HFF-Myc (cell line): ENCODE data around the gene ADNP.

Experiments
- DNase-seq: peaks from one replicate; pipeline ENCODE4 v3.0.0-alpha.2; 2011; ENCODE audit warnings: low read depth; ENCODE audit errors: extremely low read depth
- H3K4me3 ChIP-seq: replicated peaks from 2 replicates; pipeline ENCODE4 v1.5.1; 2011; ENCODE audit warnings: low read depth, mild to moderate bottlenecking, control low read depth, low read length
- CTCF ChIP-seq: IDR thresholded peaks from 2 replicates; pipeline ENCODE4 v1.5.1; 2012; ENCODE audit warnings: mild to moderate bottlenecking, low read depth, low read length, control low read depth; ENCODE audit errors: missing control alignments

ADNP gene

DNA sequence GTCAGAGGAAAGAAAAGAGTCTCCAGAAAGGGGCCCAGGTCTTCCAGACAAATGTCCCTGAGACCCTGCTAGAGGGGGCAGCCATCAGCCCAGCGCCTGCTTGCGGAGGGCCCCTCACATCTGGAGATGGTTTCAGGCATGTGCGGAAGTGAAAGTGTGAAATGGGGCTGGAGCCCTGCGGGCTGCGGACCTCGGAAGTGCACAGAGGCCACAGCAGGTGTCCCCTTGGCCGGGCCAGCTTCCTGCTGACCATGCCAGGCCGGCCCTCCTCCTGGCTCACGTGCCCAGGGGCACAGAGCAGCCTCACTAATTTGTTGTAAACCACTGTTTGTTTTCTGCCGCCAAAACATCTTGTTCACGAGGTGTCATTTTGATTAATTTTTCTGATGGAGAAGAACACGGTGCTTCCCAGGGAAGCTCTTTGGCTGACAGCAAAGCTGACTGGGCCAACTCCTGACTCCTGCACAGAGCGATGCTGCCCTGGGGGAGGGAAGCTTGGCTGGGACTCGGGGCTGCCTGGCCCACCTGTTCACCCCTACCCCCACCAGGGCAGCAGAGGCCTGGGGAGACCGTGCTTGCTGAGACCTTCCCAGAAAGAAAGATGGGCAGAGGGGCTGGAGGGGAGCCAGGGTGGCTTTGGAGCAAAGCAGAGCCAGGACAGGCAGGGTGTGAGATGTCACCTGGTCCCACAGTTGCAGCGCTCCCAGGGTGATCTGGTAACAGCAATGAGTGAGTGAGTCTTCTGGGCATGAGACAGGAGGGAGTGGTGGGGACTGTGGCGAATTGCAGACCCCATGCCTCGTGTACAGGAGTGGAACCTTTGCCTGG lies 82.2 kb downstream of the ADNP start:
- H3K4me3 ChIP-seq, result no peak overlapping the region
- DNase-seq, result no peak
- TF ChIP-seq CTCF, result no peak

GRCh38 chr20:50848341-50848808 lies 82.9 kb downstream of the ADNP start:
- H3K4me3 ChIP-seq, result no peak overlapping the region
- no peak for DNase-seq
- TF ChIP-seq CTCF, result no peak

- no peak overlapping the region for H3K4me3 ChIP-seq
- no peak for DNase-seq
- no peak for TF ChIP-seq CTCF
Observed at GRCh38 chr20:50845566-50846215, 85.5 kb downstream of the ADNP start.

- no peak for TF ChIP-seq CTCF
- no peak overlapping the region for H3K4me3 ChIP-seq
- no peak for DNase-seq
Observed at GRCh38 chr20:50844430-50845100, 86.7 kb downstream of the ADNP start.

GRCh38 chr20:50843331-50844276 lies 87.6 kb downstream of the ADNP start:
- TF ChIP-seq CTCF, result no peak
- DNase-seq, result no peak

GRCh38 chr20:50842821-50843220 lies 88.4 kb downstream of the ADNP start:
- DNase-seq, result no peak
- no peak for TF ChIP-seq CTCF
- no peak overlapping the region for H3K4me3 ChIP-seq

More at GRCh38 chr20:50843331-50844276, 87.6 kb downstream of the ADNP start:
- no peak overlapping the region for H3K4me3 ChIP-seq
